C4-2B (cell line): ENCODE measurements around the gene TSPAN31.

Experiments
- ZFX ChIP-seq: fragments of 450-650 bp; IDR thresholded peaks from 2 replicates; pipeline ENCODE4 v1.6.1; 2017
- TF ChIP-seq, protein P1 (sequence below): fragments of 450-650 bp; conservative IDR thresholded peaks from 2 replicates; pipeline ENCODE4 v1.5.1; 2017; ENCODE audit warnings: mild to moderate bottlenecking

DNA sequence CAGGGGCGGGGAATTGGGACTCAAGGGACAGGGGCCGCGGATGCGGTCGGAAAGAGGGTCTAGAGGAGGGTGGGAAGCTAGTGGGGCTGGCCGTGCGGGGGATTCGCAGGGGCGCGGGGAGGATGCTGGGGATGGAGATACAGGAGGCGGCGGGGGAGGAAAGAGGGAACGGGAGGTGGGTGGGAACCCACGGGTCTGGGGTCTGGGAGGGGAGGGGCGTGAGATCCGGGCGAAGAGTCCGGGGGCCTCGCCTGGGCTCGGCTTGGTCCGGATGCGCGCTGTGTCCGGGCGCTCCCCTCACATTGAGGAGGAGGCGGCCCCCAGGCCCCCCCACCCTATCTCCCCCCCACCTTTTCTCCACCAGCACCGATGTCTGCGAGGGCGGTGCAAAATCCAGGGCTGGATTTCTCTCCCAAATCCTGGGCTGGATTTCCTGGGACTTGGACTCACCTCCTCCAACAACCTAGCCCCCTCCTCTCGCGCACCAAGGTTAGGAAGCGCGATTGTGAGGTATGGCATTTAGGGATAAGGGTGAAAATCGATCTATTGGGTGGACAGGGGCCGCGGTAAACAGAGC lies 6.1 kb upstream of the TSPAN31 start, which contains the start of gene AGAP2:
- TF ChIP-seq, protein P1, sequence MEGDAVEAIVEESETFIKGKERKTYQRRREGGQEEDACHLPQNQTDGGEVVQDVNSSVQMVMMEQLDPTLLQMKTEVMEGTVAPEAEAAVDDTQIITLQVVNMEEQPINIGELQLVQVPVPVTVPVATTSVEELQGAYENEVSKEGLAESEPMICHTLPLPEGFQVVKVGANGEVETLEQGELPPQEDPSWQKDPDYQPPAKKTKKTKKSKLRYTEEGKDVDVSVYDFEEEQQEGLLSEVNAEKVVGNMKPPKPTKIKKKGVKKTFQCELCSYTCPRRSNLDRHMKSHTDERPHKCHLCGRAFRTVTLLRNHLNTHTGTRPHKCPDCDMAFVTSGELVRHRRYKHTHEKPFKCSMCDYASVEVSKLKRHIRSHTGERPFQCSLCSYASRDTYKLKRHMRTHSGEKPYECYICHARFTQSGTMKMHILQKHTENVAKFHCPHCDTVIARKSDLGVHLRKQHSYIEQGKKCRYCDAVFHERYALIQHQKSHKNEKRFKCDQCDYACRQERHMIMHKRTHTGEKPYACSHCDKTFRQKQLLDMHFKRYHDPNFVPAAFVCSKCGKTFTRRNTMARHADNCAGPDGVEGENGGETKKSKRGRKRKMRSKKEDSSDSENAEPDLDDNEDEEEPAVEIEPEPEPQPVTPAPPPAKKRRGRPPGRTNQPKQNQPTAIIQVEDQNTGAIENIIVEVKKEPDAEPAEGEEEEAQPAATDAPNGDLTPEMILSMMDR, result no peak
- TF ChIP-seq ZFX, result no peak
